Coronary artery (tissue), 2 donors: Measurements from ENCODE around the gene PPP6R3.

Source experiments
- DNase-seq: peaks from one replicate; pipeline ENCODE4 v3.0.0-alpha.2; 2017; ENCODE audit warnings: low spot score
- H3K27ac ChIP-seq, 2 donors: fragments of 200-600 bp; sonication (generic); one replicate each; pipeline ENCODE4 v1.5.1; 2016 to 2019
- H3K4me3 ChIP-seq: fragments of 200-600 bp; sonication (generic); 2 replicates; pipeline ENCODE4 v1.5.1; 2016; ENCODE audit warnings: mild to moderate bottlenecking, moderate library complexity
- TF ChIP-seq, protein P1 (sequence below): fragments of 200-600 bp; sonication (generic); IDR thresholded peaks from one replicate; pipeline ENCODE4 v1.5.1; 2019; ENCODE audit warnings: antibody characterized with exemption

Gene PPP6R3

DNA sequence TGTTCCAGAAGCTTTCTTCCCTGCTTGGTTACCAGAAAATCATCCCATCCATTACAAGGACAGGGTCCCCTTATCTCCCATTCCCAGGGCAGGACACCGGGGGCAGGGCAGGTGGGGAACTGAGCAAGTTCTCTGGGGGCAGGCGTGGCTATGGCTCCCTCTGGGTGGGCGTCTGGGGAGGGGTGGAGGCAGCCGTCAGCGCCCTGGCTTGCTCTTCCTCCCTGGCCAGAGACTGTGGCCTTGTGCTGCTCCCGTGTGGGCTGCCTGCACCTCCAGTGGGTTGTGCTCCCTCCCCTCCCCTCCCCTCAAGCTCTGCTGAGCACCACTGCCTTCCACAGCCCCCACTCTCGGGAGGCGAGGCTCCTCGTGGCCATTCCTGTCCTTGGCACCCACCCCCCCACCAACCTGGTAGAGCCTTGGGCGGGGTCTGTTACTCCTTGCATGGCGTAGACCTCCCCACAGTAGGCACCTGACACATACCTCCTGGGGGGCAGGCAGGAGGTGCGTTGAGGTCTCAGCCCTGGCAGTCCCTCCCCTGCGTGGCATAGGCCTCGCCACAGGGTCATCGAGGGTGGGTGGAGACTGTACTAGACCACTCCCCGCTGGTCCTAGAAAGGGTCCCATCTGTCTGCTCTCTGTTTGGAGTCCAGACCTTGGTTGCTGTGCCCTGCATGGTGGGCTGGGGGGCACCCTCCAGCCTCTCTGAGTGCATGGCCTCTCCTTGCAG, 24.2 kb upstream of the PPP6R3 start:
- TF ChIP-seq, protein P1, sequence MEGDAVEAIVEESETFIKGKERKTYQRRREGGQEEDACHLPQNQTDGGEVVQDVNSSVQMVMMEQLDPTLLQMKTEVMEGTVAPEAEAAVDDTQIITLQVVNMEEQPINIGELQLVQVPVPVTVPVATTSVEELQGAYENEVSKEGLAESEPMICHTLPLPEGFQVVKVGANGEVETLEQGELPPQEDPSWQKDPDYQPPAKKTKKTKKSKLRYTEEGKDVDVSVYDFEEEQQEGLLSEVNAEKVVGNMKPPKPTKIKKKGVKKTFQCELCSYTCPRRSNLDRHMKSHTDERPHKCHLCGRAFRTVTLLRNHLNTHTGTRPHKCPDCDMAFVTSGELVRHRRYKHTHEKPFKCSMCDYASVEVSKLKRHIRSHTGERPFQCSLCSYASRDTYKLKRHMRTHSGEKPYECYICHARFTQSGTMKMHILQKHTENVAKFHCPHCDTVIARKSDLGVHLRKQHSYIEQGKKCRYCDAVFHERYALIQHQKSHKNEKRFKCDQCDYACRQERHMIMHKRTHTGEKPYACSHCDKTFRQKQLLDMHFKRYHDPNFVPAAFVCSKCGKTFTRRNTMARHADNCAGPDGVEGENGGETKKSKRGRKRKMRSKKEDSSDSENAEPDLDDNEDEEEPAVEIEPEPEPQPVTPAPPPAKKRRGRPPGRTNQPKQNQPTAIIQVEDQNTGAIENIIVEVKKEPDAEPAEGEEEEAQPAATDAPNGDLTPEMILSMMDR, result no peak
- H3K27ac ChIP-seq, result peak overlapping the region; percentile 26 to 67
- no peak overlapping the region for H3K4me3 ChIP-seq
- no peak for DNase-seq

DNA sequence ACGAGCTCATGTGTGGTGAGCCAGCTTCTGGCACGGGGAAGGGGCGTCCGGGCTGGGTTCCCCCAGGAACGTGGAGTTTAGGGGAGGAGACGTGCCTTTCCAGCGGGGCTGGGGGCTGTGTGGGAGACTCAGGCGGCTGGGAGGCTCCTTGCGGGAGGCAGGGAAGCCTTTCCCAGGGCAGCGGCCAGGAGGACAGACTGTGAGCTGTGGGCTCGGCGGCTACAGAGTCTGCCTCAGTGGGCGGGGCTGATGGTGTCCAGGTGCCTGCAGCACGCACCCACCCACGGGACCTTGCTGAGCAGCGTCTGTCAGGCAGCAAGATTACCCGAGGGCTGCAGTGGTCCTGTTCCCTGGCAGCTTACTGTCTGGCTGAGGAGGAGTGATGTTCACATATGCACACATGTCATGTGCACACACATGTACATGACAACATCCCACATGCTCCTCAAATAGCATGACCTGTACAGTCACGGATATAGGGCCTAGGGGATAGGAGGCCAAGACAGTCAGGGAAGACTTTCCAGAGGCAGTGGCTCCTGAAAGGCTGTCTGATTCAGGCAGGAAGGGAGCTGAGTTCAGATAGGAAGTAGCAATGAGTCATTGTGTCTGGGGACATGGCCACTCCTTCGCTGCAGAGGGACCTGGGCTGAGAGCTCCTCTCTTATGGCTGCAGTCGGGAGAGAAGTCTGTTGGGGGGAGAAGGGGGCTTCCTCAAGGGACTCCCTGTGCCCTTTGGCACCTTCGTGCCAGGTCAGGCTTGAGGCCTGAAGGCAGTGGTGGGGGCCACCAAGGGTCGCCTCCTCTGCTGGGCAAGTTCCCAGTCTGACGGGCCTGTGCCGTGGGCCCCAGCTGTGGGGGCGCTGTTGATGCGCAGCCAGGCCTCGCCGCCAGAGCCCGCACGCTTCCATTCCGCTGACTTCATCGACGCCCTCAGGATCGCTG, 23.3 kb upstream of the PPP6R3 start:
- H3K4me3 ChIP-seq, result no peak overlapping the region
- TF ChIP-seq, protein P1, result no peak
- H3K27ac ChIP-seq, result peak overlapping the region; percentile 26 to 67
- DNase-seq, result no peak

DNA sequence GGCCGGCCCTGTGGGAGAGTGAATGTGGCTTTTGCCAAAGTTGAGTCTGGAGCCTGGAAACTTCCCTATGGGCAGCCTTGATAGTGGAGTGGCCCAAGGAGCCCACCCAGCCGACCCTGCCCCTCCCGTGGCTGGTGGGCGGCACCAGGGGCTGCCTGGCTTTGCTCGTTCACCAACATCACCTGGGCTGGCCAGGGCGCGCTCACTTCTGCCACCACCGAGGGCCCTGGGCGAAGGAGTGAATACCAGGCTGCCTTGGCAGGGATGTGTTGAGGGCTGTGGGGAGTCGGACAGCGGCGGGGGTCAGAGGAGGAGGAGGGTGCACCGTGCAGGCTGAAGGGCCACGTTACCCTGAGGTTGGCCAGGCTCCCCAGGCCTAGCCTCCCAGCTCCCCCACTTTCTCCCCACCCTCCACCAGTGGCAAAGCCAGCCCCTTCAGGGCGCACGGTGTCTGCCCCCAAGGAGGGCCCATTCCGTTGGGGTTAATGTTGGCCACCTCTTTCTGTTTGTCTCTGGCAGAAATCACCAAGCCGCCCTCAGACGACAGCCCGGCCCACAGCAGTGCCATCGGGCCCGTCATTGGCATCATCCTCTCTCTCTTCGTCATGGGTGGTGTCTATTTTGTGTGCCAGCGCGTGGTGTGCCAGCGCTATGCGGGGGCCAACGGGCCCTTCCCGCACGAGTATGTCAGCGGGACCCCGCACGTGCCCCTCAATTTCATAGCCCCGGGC, 22.5 kb upstream of the PPP6R3 start:
- peak overlapping the region; percentile 15 to 67 for H3K27ac ChIP-seq
- TF ChIP-seq, protein P1, result no peak
- H3K4me3 ChIP-seq, result no peak overlapping the region
- DNase-seq, result no peak

DNA sequence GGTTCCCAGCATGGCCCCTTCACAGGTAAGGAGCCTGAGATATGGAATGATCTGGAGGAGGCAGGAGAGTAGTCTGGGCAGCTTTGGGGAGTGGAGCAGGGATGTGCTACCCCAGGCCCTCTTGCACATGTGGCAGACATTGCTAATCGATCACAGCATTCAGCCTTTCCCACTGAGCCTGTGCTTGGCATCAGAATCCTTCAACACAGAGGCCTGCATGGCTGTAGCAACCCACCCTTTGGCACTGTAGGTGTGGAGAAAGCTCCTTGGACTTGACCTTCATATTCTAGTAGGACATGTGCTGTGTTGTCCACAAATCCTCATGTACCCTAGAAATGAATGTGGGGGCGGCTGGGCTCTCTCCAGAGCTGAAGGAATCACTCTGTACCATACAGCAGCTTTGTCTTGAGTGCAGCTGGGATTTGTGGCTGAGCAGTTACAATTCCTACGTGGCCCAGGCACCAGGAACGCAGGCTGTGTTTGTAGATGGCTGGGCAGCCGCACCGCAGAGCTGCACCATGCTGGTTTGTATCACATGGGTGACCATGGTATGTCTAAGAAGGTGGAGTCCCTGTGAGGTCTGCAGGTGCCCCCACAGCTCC, 21.8 kb upstream of the PPP6R3 start:
- Histone ChIP-seq H3K4me3 (no peak overlapping the region), H3K27ac (peak overlapping the region in 1 of 2 donors; percentile 67)
- DNase-seq, result no peak
- TF ChIP-seq, protein P1, result no peak

DNA sequence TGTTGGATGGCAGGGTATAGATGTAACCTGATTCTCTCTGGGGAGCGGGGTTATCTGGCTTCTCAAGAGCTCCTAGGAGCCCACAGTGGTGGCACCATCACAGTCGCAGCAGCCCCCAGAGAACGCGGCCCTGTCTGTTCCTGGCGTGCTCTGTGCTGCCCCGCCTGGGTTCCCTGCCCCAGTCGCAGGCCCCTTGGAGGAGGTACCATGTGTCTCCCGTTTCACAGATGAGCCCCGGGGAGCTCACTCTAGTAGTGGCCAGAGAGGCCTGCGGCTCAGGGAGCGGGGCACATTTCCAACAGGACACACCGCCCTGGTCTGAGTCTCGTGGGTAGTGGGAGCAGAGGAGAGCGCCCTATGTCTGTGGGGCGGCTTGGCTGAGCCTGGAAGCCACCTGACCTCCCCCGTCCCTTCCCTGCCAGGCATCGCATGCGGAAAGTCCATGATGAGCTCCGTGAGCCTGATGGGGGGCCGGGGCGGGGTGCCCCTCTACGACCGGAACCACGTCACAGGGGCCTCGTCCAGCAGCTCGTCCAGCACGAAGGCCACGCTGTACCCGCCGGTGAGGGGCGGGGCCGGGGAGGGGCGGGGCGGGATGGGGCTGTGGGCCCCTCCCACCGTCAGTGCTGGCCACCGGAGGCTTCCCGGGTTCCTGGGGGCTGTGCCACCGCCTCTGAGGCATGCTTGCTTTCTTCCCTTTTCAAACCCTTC, 21.0 kb upstream of the PPP6R3 start:
- no peak for DNase-seq
- Histone ChIP-seq H3K27ac (no peak overlapping the region), H3K4me3 (no peak overlapping the region)
- TF ChIP-seq, protein P1, result no peak

DNA sequence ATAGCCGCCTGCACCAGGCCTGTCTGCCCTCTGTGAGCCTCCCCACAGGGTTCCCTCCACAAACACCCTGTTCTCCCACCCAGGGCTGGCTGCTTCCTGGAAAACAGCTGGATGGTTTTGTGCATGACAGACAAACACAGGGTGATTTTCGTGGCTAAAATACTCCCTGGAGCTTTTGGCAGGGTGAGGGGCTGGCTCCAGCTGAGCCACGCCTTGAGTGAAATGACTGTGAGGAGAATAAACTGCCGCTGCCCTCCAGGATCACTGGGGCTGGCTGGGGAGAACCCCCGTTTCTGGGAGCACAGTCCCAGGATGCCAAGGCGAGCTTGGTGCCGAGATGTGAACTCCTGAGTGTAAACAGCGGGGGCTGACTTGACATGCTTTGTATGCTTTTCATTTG, 20.3 kb upstream of the PPP6R3 start:
- Histone ChIP-seq H3K4me3 (no peak overlapping the region), H3K27ac (no peak overlapping the region)
- no peak for DNase-seq
- TF ChIP-seq, protein P1, result no peak
